ENCODE measurements around the gene CLCN2.

The CLCN2 gene

GRCh38 chr3:184352149-184352785 is 9.1 kb downstream of the CLCN2 start:
- WGBS (ENCODE audit: insufficient coverage, insufficient read length): no CpG with 5 or more reads among the region's 15 CpGs
- Histone ChIP-seq H3K9me3 (ENCODE audit: control insufficient read depth, insufficient read depth, low read length) (no peaks in the 10 kb centered on the region), H3K27me3 (ENCODE audit: control insufficient read depth, insufficient read depth, low read length) (no peaks in the 10 kb centered on the region), H3K36me3 (ENCODE audit: control insufficient read depth, insufficient read depth, low read length) (peaks cover 12% of the 10 kb centered on the region), H3K4me3 (ENCODE audit: low read length) (no peak overlapping the region), H3K27ac (ENCODE audit: low read length) (no peak overlapping the region), H3K4me1 (ENCODE audit: control insufficient read depth, insufficient read depth, low read length) (no peaks in the 10 kb centered on the region)
- no peak for DNase-seq (ENCODE audit: low read depth, low spot score)

GRCh38 chr3:184351511-184352148 is 9.8 kb downstream of the CLCN2 start:
- no peak for DNase-seq (ENCODE audit: low read depth, low spot score)
- Histone ChIP-seq H3K27me3 (ENCODE audit: control insufficient read depth, insufficient read depth, low read length) (no peaks in the 10 kb centered on the region), H3K27ac (ENCODE audit: low read length) (no peak overlapping the region), H3K36me3 (ENCODE audit: control insufficient read depth, insufficient read depth, low read length) (peaks cover 10% of the 10 kb centered on the region; the same call in 1 of the 2 replicates), H3K9me3 (ENCODE audit: control insufficient read depth, insufficient read depth, low read length) (no peaks in the 10 kb centered on the region), H3K4me1 (ENCODE audit: control insufficient read depth, insufficient read depth, low read length) (no peaks in the 10 kb centered on the region), H3K4me3 (ENCODE audit: low read length) (no peak overlapping the region)
- WGBS (ENCODE audit: insufficient coverage, insufficient read length): no CpG with 5 or more reads among the region's 9 CpGs

DNA sequence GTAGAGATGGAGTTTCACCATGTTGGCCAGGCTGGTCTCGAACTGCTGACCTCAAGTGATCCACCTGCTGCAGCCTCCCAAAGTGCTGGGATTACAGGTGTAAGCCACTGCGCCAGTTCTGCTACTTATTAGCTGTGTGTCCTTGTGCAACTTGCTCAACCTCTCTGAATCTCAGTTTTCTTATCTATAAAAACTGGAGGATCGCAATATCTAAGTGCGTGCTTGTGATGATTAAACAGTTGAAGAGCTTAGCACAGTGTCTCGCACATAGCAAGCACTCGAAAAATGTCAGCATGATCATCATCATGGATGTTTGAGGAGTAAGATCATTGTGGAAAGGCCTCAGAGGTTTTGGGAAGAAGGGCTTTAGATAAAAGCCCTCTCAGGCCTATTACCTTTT is 10.8 kb downstream of the CLCN2 start:
- Histone ChIP-seq H3K4me1 (ENCODE audit: control insufficient read depth, insufficient read depth, low read length) (no peaks in the 10 kb centered on the region), H3K27ac (ENCODE audit: low read length) (no peak overlapping the region), H3K4me3 (ENCODE audit: low read length) (no peak overlapping the region), H3K36me3 (ENCODE audit: control insufficient read depth, insufficient read depth, low read length) (peaks cover 10% of the 10 kb centered on the region; the same call in 1 of the 2 replicates), H3K27me3 (ENCODE audit: control insufficient read depth, insufficient read depth, low read length) (no peaks in the 10 kb centered on the region), H3K9me3 (ENCODE audit: control insufficient read depth, insufficient read depth, low read length) (no peaks in the 10 kb centered on the region)
- WGBS (ENCODE audit: insufficient coverage, insufficient read length): no CpG with 5 or more reads among the region's 6 CpGs
- DNase-seq (ENCODE audit: low read depth, low spot score): no peak

DNA sequence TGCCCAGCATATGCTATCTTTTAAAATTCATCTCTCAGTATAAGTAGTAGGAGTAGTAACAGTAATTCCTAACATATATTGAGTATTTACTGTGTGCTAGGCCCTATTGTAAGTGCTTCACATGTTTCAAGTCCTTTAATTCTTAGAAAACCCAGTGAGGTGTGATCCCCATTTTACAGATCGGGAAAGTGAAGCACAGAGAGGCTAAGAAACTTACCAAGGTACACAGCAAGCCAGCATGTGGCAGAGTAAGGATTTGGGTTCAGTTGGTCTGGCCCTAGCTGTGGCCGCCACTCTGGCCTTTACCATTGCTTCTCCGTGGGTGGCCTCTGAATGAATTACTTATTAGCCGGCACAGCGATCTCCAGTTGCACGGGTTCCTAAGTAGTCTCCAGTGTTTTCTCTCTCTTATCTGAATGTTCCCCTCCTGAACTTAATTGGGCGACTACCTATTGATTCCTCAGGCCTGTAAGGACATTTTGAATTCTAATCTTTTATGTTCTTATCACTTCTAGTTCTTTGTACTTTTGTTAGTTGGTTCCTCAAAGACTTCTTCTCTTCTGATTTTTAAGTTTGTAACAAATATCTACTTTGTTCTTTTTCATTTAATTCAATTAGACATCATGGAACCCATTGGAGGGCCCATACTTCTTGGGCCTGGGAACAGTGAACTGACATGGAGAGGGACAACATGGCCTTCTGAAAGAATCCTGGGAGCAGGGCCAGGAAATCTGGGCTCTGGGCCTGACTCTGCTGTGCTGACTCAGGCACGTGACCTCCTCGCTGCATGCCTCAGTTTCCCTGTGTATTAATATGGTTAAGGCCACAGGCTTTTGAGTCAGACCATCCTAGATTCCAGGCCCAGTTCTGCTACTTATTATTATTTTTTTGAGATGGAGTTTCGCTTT is 11.6 kb downstream of the CLCN2 start:
- no peak overlapping the region for H3K27ac ChIP-seq (ENCODE audit: low read length)
- WGBS (ENCODE audit: insufficient coverage, insufficient read length): no CpG with 5 or more reads among the region's 10 CpGs

GRCh38 chr3:184348057-184348382 is 13.4 kb downstream of the CLCN2 start:
- no peak for DNase-seq (ENCODE audit: low read depth, low spot score)
- Histone ChIP-seq H3K4me1 (ENCODE audit: control insufficient read depth, insufficient read depth, low read length) (peaks cover 3% of the 10 kb centered on the region; the same call in 1 of the 2 replicates), H3K4me3 (ENCODE audit: low read length) (no peak overlapping the region), H3K27ac (ENCODE audit: low read length) (no peak overlapping the region), H3K36me3 (ENCODE audit: control insufficient read depth, insufficient read depth, low read length) (peaks cover 12% of the 10 kb centered on the region), H3K9me3 (ENCODE audit: control insufficient read depth, insufficient read depth, low read length) (no peaks in the 10 kb centered on the region), H3K27me3 (ENCODE audit: control insufficient read depth, insufficient read depth, low read length) (no peaks in the 10 kb centered on the region)
- no CpG with 5 or more reads among the region's 4 CpGs for WGBS (ENCODE audit: insufficient coverage, insufficient read length)

More for the DNA sequence above, 11.6 kb downstream of the CLCN2 start:
- no peak overlapping the region for H3K4me3 ChIP-seq (ENCODE audit: low read length)
- no peak for DNase-seq (ENCODE audit: low read depth, low spot score)
- H3K36me3 ChIP-seq (ENCODE audit: control insufficient read depth, insufficient read depth, low read length): peaks cover 6% of the 10 kb centered on the region
- H3K27me3 ChIP-seq (ENCODE audit: control insufficient read depth, insufficient read depth, low read length): no peaks in the 10 kb centered on the region
- 0 out of 2 replicates have a peak, but pooled peaks cover under 1% of the 10 kb centered on the region for H3K4me1 ChIP-seq (ENCODE audit: control insufficient read depth, insufficient read depth, low read length)
- H3K9me3 ChIP-seq (ENCODE audit: control insufficient read depth, insufficient read depth, low read length): no peaks in the 10 kb centered on the region

- no peak overlapping the region for H3K4me3 ChIP-seq (ENCODE audit: low read length)
- H3K27me3 ChIP-seq (ENCODE audit: control insufficient read depth, insufficient read depth, low read length): no peaks in the 10 kb centered on the region
- H3K9me3 ChIP-seq (ENCODE audit: control insufficient read depth, insufficient read depth, low read length): no peaks in the 10 kb centered on the region
- peaks cover 3% of the 10 kb centered on the region; the same call in 1 of the 2 replicates for H3K4me1 ChIP-seq (ENCODE audit: control insufficient read depth, insufficient read depth, low read length)
- peaks cover 15% of the 10 kb centered on the region for H3K36me3 ChIP-seq (ENCODE audit: control insufficient read depth, insufficient read depth, low read length)
- H3K27ac ChIP-seq (ENCODE audit: low read length): no peak overlapping the region
- no CpG with 5 or more reads among the region's 12 CpGs for whole genome bisulfite sequencing (ENCODE audit: insufficient coverage, insufficient read length)
- no peak for DNase-seq (ENCODE audit: low read depth, low spot score)
These were observed 13.9 kb downstream of the CLCN2 start for GRCh38 chr3:184347321-184348056.

- H3K4me3 ChIP-seq (ENCODE audit: low read length): no peak overlapping the region
- DNase-seq (ENCODE audit: low read depth, low spot score): no peak
- no peak overlapping the region for H3K27ac ChIP-seq (ENCODE audit: low read length)
- peaks cover 15% of the 10 kb centered on the region for H3K36me3 ChIP-seq (ENCODE audit: control insufficient read depth, insufficient read depth, low read length)
- H3K27me3 ChIP-seq (ENCODE audit: control insufficient read depth, insufficient read depth, low read length): no peaks in the 10 kb centered on the region
- WGBS (ENCODE audit: insufficient coverage, insufficient read length): no CpG with 5 or more reads among the region's 20 CpGs
- H3K4me1 ChIP-seq (ENCODE audit: control insufficient read depth, insufficient read depth, low read length): peaks cover 3% of the 10 kb centered on the region; the same call in 1 of the 2 replicates
- H3K9me3 ChIP-seq (ENCODE audit: control insufficient read depth, insufficient read depth, low read length): no peaks in the 10 kb centered on the region
These were observed 14.8 kb downstream of the CLCN2 start for GRCh38 chr3:184346480-184347190.

DNA sequence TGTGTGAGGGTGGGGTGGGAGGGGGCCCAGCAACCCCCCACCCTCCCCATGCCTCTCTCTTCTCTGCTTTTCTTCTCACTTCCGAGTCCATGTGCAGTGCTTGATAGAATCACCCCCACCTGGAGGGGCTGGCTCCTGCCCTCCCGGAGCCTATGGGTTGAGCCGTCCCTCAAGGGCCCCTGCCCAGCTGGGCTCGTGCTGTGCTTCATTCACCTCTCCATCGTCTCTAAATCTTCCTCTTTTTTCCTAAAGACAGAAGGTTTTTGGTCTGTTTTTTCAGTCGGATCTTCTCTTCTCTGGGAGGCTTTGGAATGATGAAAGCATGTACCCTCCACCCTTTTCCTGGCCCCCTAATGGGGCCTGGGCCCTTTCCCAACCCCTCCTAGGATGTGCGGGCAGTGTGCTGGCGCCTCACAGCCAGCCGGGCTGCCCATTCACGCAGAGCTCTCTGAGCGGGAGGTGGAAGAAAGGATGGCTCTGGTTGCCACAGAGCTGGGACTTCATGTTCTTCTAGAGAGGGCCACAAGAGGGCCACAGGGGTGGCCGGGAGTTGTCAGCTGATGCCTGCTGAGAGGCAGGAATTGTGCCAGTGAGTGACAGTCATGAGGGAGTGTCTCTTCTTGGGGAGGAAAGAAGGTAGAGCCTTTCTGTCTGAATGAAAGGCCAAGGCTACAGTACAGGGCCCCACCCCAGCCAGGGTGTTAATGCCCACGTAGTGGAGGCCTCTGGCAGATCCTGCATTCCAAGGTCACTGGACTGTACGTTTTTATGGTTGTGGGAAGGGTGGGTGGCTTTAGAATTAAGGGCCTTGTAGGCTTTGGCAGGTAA is 15.9 kb downstream of the CLCN2 start:
- Histone ChIP-seq H3K9me3 (ENCODE audit: control insufficient read depth, insufficient read depth, low read length) (no peaks in the 10 kb centered on the region), H3K4me3 (ENCODE audit: low read length) (no peak overlapping the region), H3K4me1 (ENCODE audit: control insufficient read depth, insufficient read depth, low read length) (peaks cover 3% of the 10 kb centered on the region; the same call in 1 of the 2 replicates), H3K36me3 (ENCODE audit: control insufficient read depth, insufficient read depth, low read length) (peaks cover 15% of the 10 kb centered on the region), H3K27me3 (ENCODE audit: control insufficient read depth, insufficient read depth, low read length) (no peaks in the 10 kb centered on the region), H3K27ac (ENCODE audit: low read length) (no peak overlapping the region)
- DNase-seq (ENCODE audit: low read depth, low spot score): no peak
- WGBS (ENCODE audit: insufficient coverage, insufficient read length): no CpG with 5 or more reads among the region's 14 CpGs

DNA sequence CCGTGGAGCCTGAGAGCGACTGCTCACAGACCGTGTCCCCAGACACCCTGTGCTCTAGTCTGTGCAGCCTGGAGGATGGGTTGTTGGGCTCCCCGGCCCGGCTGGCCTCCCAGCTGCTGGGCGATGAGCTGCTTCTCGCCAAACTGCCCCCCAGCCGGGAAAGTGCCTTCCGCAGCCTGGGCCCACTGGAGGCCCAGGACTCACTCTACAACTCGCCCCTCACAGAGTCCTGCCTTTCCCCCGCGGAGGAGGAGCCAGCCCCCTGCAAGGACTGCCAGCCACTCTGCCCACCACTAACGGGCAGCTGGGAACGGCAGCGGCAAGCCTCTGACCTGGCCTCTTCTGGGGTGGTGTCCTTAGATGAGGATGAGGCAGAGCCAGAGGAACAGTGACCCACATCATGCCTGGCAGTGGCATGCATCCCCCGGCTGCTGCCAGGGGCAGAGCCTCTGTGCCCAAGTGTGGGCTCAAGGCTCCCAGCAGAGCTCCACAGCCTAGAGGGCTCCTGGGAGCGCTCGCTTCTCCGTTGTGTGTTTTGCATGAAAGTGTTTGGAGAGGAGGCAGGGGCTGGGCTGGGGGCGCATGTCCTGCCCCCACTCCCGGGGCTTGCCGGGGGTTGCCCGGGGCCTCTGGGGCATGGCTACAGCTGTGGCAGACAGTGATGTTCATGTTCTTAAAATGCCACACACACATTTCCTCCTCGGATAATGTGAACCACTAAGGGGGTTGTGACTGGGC is 16.7 kb downstream of the CLCN2 start:
- Histone ChIP-seq H3K4me3 (ENCODE audit: low read length) (no peak overlapping the region), H3K27ac (ENCODE audit: low read length) (no peak overlapping the region), H3K4me1 (ENCODE audit: control insufficient read depth, insufficient read depth, low read length) (peaks cover 3% of the 10 kb centered on the region; the same call in 1 of the 2 replicates), H3K36me3 (ENCODE audit: control insufficient read depth, insufficient read depth, low read length) (peaks cover 15% of the 10 kb centered on the region), H3K27me3 (ENCODE audit: control insufficient read depth, insufficient read depth, low read length) (no peaks in the 10 kb centered on the region), H3K9me3 (ENCODE audit: control insufficient read depth, insufficient read depth, low read length) (no peaks in the 10 kb centered on the region)
- no peak for DNase-seq (ENCODE audit: low read depth, low spot score)
- WGBS (ENCODE audit: insufficient coverage, insufficient read length): no CpG with 5 or more reads among the region's 24 CpGs

Measured in iPS DF 6.9 (cell line).